ENCODE measurements around the gene DNPH1. TPM values are rescaled to one million over a fixed set of nuclear protein-coding genes. Genes with fewer than 3 reads are reported as not detected.

DNPH1 gene
- total and polyA plus RNA-seq, 10 of the 15 experiments (the other 5 are each of a cell fraction or from before 2014, with no cell fraction given), result 7.0 to 136 (median 67.7) TPM

DNA sequence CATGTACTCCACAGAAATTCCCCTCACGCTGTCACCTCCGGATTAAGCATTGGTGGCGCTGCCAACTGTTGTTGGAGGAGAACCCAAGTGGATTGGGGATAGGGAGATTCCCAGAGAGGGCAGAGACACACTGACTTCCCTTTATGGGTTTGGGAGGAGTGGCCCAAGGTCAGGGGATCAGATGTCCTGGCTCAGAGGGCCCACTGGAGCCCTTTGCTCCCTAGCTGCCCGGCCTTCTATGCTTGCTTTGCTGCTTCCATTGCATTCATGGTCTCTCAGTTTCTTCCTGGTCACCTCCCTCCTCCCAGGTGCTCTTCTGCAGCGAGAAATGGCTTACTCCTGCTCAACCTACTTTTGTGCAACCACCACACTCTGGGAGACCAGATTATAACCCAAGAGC, 32.9 kb downstream of the DNPH1 start:
- Histone ChIP-seq H3K27me3 (replicated peaks in 1 of 2; ENCODE audit: control insufficient read depth in 2 of 2, insufficient read depth in 2 of 2, low read length in 1 of 2) (no peaks in the 10 kb centered on the region), H3K9ac (ENCODE audit: control insufficient read depth, insufficient read depth, low read length) (no peak overlapping the region), H3K4me2 (ENCODE audit: control insufficient read depth, insufficient read depth) (no peak overlapping the region), H3K36me3 (ENCODE audit: control insufficient read depth in 2 of 2, insufficient read depth in 2 of 2, low read length in 1 of 2) (peaks cover 2 to 17% of the 10 kb centered on the region in 2 experiments), H4K20me1 (ENCODE audit: control insufficient read depth, insufficient read depth) (no peaks in the 10 kb centered on the region), H2AFZ (ENCODE audit: control insufficient read depth, low read depth, low read length) (no peak overlapping the region), H3K27ac (ENCODE audit: control insufficient read depth, insufficient read depth) (no peak overlapping the region), H3K9me3 (replicated peaks; ENCODE audit: control insufficient read depth, insufficient read depth, low read length) (no peaks in the 10 kb centered on the region), H3K4me3 (no peak overlapping the region), H3K79me2 (ENCODE audit: control insufficient read depth, insufficient read depth, low read length) (no peaks in the 10 kb centered on the region), H3K4me1 (ENCODE audit: control insufficient read depth, insufficient read depth, low read length) (no peaks in the 10 kb centered on the region)
- TF ChIP-seq CHD2 (IDR thresholded peaks at IDR 0.05; ENCODE audit: borderline replicate concordance, low read depth, low read length), result no peak
- TF ChIP-seq SREBF2 (IDR thresholded peaks at IDR 0.05; ENCODE audit: low read length), result no peak
- no peak for TF ChIP-seq HDAC6 (IDR thresholded peaks at IDR 0.05; ENCODE audit: unreplicated experiment)
- no peak for TF ChIP-seq HCFC1 (IDR thresholded peaks at IDR 0.05; ENCODE audit: low read length)
- TF ChIP-seq JUND (IDR thresholded peaks at IDR 0.05; ENCODE audit: low read depth, low read length), result no peak
- TF ChIP-seq HDGF (IDR thresholded peaks at IDR 0.05), result no peak
- no peak for TF ChIP-seq MTA3 (IDR thresholded peaks at IDR 0.05; ENCODE audit: borderline replicate concordance, low read length)
- TF ChIP-seq, protein P1, sequence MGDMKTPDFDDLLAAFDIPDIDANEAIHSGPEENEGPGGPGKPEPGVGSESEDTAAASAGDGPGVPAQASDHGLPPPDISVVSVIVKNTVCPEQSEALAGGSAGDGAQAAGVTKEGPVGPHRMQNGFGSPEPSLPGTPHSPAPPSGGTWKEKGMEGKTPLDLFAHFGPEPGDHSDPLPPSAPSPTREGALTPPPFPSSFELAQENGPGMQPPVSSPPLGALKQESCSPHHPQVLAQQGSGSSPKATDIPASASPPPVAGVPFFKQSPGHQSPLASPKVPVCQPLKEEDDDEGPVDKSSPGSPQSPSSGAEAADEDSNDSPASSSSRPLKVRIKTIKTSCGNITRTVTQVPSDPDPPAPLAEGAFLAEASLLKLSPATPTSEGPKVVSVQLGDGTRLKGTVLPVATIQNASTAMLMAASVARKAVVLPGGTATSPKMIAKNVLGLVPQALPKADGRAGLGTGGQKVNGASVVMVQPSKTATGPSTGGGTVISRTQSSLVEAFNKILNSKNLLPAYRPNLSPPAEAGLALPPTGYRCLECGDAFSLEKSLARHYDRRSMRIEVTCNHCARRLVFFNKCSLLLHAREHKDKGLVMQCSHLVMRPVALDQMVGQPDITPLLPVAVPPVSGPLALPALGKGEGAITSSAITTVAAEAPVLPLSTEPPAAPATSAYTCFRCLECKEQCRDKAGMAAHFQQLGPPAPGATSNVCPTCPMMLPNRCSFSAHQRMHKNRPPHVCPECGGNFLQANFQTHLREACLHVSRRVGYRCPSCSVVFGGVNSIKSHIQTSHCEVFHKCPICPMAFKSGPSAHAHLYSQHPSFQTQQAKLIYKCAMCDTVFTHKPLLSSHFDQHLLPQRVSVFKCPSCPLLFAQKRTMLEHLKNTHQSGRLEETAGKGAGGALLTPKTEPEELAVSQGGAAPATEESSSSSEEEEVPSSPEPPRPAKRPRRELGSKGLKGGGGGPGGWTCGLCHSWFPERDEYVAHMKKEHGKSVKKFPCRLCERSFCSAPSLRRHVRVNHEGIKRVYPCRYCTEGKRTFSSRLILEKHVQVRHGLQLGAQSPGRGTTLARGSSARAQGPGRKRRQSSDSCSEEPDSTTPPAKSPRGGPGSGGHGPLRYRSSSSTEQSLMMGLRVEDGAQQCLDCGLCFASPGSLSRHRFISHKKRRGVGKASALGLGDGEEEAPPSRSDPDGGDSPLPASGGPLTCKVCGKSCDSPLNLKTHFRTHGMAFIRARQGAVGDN (IDR thresholded peaks at IDR 0.05), result no peak
- TF ChIP-seq ZSCAN29 (IDR thresholded peaks at IDR 0.05), result no peak
- no peak for TF ChIP-seq TAF1 (IDR thresholded peaks at IDR 0.05; ENCODE audit: borderline replicate concordance, low read depth, low read length)
- no peak for TF ChIP-seq CHD1 (IDR thresholded peaks at IDR 0.05; ENCODE audit: low read depth, low read length)
- no peak for TF ChIP-seq SIX5 (IDR thresholded peaks at IDR 0.05; ENCODE audit: low read depth, low read length, severe bottlenecking)
- TF ChIP-seq SIN3A (IDR thresholded peaks at IDR 0.05; ENCODE audit: low read depth, low read length), result no peak
- ChIA-PET CTCF (no interaction called here), SMC1A (ENCODE audit: uncharacterized antibody, unreplicated experiment) (no interaction called here), POLR2A (no interaction called here), RAD21 (ENCODE audit: unreplicated experiment) (no interaction called here)
- DNase-seq (ENCODE audit: low read depth, low spot score) (no peak), ATAC-seq (no peak), FAIRE-seq (no peak)
- intact Hi-C loops (cut with micrococcal nuclease; ENCODE audit: unreplicated experiment) (no loop called here), in situ Hi-C loops (cut with MboI) (no loop called here)
- 100% methylated on average over 5 of the region's 5 CpGs for WGBS (ENCODE audit: insufficient coverage, insufficient replicate concordance, low lambda C conversion rate, missing lambda C conversion rate)
- BruUV-seq (replicated peaks), result no TSS peak
